Neutrophil (primary cell): Measurements from ENCODE around the gene TGM6.

Source experiments
- H3K27ac ChIP-seq: fragments of 200-600 bp; sonication (generic); 2 replicates; pipeline ENCODE4 v1.5.1; 2016; ENCODE audit warnings: mild to moderate bottlenecking, moderate library complexity
- H3K27me3 ChIP-seq: fragments of 200-600 bp; sonication (generic); 2 replicates; pipeline ENCODE4 v1.6.0; 2016; ENCODE audit warnings: mild to moderate bottlenecking
- H3K36me3 ChIP-seq: fragments of 200-600 bp; sonication (generic); 2 replicates; pipeline ENCODE4 v1.5.1; 2017
- H3K4me1 ChIP-seq, 2 experiments: fragments of 200-600 bp in 1 of 2; sonication (generic) in 1 of 2; 1 replicate in 1 of 2; 2 replicates in 1 of 2; pipeline versions ENCODE4 v1.5.1 to v1.6.1; 2013 to 2016; ENCODE audit warnings: low read depth in 1 of 2, low read length in 1 of 2, mild to moderate bottlenecking in 1 of 2, moderate library complexity in 1 of 2; ENCODE audit not compliant: control insufficient read depth in 1 of 2, insufficient read depth in 1 of 2
- H3K4me3 ChIP-seq, 2 experiments: fragments of 200-600 bp in 1 of 2; sonication (generic) in 1 of 2; 1 replicate in 1 of 2; 2 replicates in 1 of 2; pipeline ENCODE4 v1.5.1; 2013 to 2016; ENCODE audit warnings: low read depth in 1 of 2, low read length in 1 of 2, mild to moderate bottlenecking in 1 of 2, moderate library complexity in 1 of 2
- H3K9me3 ChIP-seq: fragments of 200-600 bp; sonication (generic); 2 replicates; pipeline ENCODE4 v1.5.1; 2016
- CTCF ChIP-seq: fragments of 200-600 bp; sonication (generic); IDR thresholded peaks from 2 replicates; pipeline ENCODE4 v1.5.1; 2016; ENCODE audit warnings: antibody characterized with exemption

TGM6 gene

GRCh38 chr20:2462484-2462883, 81.8 kb downstream of the TGM6 start:
- no peaks in the 10 kb centered on the region for H3K9me3 ChIP-seq
- peaks cover 84% of the 10 kb centered on the region for H3K36me3 ChIP-seq
- no peak overlapping the region for H3K27ac ChIP-seq
- H3K4me3 ChIP-seq = no peak overlapping the region
- H3K27me3 ChIP-seq = no peaks in the 10 kb centered on the region
- H3K4me1 ChIP-seq = no peaks in the 10 kb centered on the region
- no peak for TF ChIP-seq CTCF

- Histone ChIP-seq H3K4me1 (peaks cover 0 to 5% of the 10 kb centered on the region in 2 experiments), H3K9me3 (no peaks in the 10 kb centered on the region), H3K36me3 (peaks cover 85% of the 10 kb centered on the region), H3K27me3 (no peaks in the 10 kb centered on the region), H3K27ac (no peak overlapping the region), H3K4me3 (no peak overlapping the region)
- no peak for TF ChIP-seq CTCF
Observed at GRCh38 chr20:2463616-2464365, 83.1 kb downstream of the TGM6 start.

DNA sequence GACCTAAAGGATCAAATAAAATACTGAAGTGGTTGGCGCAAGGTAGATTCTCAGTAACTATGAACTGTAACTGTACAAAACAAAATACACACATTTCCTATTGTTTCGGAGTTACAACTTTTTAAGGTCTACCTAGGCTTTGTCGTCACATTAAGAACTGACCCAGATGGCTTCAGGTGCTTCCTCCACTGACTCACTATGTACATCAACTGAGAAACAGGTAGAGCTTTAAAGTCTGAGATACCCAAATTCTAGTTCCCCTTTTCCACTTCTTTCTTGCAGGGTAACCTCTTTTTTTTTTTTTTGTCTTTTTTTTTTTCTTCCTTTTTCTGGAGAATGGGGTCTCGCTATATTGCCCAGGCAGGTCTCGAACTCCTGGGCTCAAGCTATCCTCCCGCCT, 84.4 kb downstream of the TGM6 start:
- Histone ChIP-seq H3K27ac (no peak overlapping the region), H3K27me3 (no peaks in the 10 kb centered on the region), H3K4me1 (peaks cover 13 to 18% of the 10 kb centered on the region in 2 experiments), H3K36me3 (peaks cover 74% of the 10 kb centered on the region), H3K9me3 (no peaks in the 10 kb centered on the region), H3K4me3 (no peak overlapping the region)
- TF ChIP-seq CTCF = no peak

GRCh38 chr20:2467412-2467811, 86.7 kb downstream of the TGM6 start:
- Histone ChIP-seq H3K4me1 (peaks cover 21 to 25% of the 10 kb centered on the region in 2 experiments), H3K4me3 (no peak overlapping the region), H3K36me3 (peaks cover 51% of the 10 kb centered on the region), H3K27ac (no peak overlapping the region), H3K9me3 (no peaks in the 10 kb centered on the region), H3K27me3 (no peaks in the 10 kb centered on the region)
- TF ChIP-seq CTCF = no peak

DNA sequence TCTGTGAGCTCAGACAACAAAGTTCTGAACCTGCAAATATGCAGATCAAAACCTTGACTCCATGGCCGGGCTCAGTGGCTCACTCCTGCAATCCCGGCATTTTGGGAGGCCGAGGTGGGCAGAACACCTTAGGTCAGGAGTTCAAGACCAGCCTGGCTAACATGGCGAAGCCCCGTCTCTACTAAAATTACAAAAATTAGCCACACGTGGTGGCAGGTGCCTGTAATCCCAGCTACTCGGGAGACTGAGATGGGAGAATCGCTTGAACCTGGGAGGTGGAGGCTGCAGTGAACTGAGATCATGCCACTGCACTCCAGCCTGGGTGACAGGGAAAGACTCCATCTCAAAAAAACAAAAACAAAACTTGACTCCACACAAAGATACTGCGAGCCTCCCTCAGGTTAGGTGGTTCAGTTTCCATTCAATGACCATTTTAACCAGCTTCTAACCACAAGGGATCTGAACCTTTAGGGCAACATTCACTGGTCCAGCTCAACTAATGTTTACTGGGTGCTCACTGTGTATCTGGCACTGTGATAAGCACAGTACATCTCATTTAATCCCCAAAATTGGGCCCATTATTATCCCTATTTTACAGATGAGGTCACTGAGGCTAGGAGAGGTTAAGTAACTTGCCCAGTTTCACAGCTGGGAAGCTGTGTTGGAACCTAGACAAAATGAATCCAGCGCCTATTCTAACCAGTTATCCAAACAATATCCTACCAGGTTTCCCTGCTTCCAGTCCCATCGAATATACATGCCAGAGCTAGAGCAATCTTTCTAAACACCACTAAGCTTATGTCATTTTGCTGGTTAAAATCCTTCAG, 88.1 kb downstream of the TGM6 start:
- Histone ChIP-seq H3K36me3 (peaks cover 37% of the 10 kb centered on the region), H3K27me3 (no peaks in the 10 kb centered on the region), H3K4me1 (peaks cover 21 to 25% of the 10 kb centered on the region in 2 experiments), H3K4me3 (no peak overlapping the region), H3K9me3 (no peaks in the 10 kb centered on the region), H3K27ac (no peak overlapping the region)
- TF ChIP-seq CTCF = no peak
